ENCODE results near the gene ZNF837.
"Not testable (repeated sequence)": the region's sequence is repeated elsewhere in the genome, so short reads cannot be mapped to it uniquely, and the experiment has no call there.

Gene ZNF837

DNA sequence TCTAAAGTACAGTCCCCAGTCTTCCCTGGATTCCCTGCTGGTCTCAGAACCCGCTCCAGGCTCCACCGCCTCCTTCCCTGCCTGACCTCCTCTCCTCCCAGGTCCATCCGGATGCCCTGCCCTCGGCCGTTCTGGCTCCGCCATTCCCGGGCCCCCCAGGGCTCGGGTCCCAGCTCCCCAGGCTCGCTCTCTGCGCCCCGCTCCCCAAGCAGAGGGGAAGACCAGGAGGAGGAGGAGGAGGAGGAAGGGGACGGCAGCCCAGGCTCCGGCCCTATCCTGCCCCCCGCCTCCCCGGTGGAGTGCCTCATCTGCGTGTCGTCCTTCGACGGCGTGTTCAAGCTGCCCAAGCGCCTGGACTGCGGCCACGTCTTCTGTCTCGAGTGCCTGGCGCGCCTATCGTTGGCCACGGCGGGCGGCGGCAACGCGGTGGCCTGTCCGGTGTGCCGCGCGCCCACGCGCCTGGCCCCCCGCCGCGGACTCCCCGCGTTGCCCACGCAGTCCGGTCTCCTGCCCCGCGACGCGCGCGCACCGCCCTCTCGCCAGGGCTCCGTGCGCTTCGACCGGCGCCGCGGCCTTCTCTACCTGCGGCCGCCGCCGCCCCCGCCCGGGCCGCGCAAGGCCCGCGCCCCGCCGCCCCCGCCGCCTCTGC, 15.3 kb upstream of the ZNF837 start:
- DNase-seq: no peak

DNA sequence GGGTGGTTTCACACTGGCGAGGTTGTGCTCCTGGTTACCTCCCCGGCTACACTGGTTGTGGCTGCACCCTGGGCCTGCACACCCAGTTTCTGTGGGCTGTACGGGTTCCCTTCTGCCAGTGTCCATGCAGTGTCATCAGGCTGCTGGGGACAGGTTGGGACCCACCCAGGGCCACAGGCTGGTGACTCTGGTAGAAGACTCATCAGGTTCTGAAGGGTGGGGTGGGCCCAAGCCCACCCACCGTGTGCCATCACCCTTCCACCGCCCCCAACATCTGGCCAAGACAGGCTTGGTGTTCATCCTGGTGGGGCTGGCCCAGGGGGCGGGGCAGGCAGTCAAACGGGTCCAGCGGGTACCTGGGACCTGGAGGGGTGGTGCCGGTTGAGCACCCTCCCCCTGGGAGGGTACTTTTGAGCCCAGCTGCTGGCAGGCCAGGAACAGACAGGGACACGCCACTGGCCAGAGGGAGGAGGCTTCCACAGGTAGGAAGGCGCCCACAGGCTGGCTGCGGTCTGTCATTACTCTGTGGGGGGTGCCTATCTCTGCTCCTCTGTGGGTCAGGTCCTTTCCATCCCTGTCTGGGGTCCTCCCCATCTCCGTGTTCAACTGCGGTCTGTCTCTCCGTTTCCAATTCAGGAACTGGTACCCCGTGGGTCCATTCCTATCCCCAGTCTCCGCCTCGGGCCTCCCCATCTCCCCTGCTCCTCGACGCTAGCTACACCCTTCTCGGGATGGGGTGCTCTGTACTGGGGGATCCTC, 14.6 kb upstream of the ZNF837 start, which contains the start of gene RNF225:
Gene RNF225 (plus strand): TSS at position 437 of the 759 bp plus-strand sequence. CDS start 434 bp downstream, outside the sequence.
- no peak for DNase-seq

- no peak for DNase-seq
These were observed 14.0 kb upstream of the ZNF837 start for GRCh38 chr19:58394821-58395219.

DNA sequence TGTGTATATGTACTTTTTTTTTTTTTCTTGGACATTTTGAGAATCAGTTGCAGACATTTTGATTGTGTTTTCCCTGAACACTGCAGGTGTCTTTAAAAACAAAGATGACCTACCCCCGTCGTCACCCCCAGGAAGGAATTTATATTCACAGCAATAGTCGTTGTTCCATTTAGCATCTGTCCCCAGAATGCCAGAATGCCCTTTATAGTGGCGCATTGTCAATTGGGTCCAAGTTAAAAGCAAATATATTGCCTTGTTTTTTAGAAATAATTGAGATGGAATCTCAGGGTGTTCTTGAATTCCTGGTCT, 12.8 kb upstream of the ZNF837 start:
- no peak for DNase-seq

GRCh38 chr19:58392945-58393724, 12.3 kb upstream of the ZNF837 start:
- DNase-seq: no peak

- DNase-seq: no peak
These were observed 7.3 kb upstream of the ZNF837 start for GRCh38 chr19:58388175-58388526.

DNA sequence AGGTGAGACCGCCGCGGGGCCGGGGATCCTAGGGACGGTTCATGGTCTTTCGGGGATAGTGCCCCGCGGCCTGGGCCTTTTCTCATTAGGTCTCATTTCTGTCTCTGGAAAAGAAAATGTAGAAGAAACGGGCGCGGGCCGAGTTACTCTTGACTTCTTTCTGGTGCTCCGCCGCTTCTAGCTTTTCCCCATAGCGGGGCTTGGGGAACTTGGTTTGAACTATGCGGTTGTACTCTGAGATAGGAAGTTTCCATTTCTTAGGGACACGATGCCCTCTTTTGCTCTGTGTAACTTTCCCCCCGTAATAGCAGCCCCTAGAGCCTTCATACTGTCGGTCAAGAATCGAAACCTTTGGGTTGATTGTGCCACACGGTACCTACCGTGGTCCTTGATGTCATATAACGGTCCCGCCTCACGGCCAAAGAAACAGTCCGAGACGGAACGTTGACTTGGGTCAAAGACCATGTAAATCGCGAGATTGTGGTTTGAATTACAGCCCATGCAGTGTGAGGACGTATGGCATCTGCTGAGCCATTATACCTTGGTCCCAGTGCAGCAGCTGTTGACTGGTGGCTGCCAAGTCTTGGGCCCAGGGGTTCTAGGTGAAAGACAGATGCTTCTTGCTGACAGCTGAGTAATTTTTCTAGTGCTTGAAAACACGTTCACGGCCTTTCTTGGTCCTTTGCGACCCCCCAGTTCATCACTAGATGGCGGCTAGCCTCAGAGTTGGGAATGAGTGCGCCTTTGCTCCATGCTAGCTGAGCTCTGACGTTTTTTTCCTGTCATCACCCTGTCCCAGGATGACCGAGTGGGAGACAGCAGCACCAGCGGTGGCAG, 6.7 kb upstream of the ZNF837 start:
- peak; percentile 54 for DNase-seq

DNA sequence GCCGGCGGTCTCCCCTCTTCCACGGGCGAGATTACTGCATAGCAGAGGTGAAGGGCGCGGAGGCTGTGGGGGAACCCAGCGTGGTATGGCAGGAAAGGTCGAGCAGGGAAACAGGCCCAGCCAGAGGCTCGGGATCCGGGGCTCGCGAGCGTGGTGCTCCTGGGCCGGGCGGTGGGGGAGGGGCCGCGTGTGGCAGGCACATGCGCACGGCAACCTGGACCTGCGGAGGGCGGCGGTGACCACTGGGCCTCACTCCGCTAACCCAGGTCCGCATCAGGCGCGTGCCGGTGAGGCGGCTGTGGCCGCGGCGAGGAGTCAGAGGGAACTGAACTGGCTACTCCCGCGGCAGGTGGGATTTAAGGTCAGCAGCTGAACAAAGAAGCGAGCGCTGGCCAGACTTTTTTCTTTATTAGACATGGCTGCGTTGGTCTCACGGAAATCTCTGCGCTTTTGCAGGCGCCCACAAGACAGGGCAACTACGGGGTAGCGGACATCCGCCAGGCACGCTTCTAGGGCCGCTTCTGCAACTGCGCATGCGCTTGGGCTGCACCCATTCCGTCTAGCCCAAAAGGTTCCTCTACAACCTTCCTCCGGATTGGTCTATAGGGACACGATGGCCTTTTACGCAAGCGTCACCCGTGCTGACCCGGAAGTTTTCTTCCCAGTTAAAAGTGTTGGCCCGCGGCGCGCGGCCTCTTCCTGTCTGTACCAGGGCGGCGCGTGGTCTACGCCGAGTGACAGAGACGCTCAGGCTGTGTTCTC, 5.9 kb upstream of the ZNF837 start, which contains the start of gene RPS5:
Gene RPS5 (plus strand): TSS at position 694 of the 762 bp plus-strand sequence. CDS start 869 bp downstream, outside the sequence.
- peak; percentile 99 for DNase-seq

DNA sequence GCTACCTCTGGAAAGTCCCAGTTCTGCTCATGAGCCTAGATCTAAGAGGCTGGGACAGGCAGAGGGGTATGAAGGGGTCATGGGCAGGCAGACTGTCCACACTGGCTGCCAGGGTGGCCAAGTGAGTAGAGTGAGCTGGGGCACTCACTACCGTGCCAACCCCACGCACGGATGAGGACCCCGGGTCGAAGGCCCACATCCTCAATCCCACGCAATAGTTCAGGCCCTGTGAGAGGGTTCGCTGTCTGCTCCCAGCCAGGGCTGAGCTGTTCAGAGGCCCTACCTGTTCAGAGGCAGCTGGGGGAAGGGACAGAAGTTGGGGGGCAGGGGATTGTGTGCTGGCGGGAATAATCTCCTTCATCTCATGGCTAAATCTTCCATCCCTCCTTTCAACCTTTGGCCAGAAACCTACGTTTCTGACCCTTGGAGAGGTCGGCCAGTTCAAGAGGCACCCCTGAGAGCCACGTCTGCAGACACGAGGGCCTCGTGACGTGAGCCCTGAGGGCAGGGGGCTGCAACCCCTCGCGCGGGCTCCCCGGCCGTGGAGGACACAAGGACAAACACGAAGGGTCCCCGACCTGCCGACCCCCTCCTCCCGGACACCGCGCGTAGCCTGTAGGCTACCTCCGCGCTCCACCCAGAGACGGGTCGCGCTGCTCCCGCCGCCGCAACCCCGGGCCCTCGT, 5.2 kb upstream of the ZNF837 start:
- DNase-seq: peak; percentile 52

- DNase-seq: no peak
These were observed 4.6 kb upstream of the ZNF837 start for GRCh38 chr19:58385313-58385890.

- no peak for DNase-seq
These were observed 2.3 kb upstream of the ZNF837 start for GRCh38 chr19:58382997-58383603.

- DNase-seq: peak; percentile 62
These were observed 806 bp upstream of the ZNF837 start for GRCh38 chr19:58381460-58382212.

GRCh38 chr19:58380037-58380661, 681 bp downstream of the ZNF837 start:
- DNase-seq: no peak

- DNase-seq: no peak
These were observed 1.6 kb downstream of the ZNF837 start for GRCh38 chr19:58379246-58379645.

DNA sequence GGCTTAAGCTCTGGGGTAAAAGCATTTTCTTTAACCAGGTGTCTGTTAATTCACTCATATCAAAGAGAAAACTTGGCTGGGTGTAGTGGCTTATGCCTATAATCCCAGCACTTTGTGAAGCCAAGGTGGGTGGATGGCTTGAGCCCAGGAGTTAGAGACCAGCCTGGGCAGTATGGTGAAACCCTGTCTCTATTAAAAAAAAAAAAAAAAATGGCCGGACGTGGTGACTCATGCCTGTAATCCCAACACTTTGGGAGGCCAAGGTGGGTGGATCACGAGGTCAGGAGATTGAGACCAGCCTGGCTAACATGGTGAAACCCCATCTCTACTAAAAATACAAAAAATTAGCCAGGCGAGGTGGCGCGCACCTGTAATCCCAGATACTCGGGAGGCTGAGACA, 4.1 kb downstream of the ZNF837 start:
- DNase-seq: not testable (repeated sequence)

- no peak for DNase-seq
These were observed 6.6 kb downstream of the ZNF837 start for GRCh38 chr19:58374200-58374599.

- peak; percentile 18 for DNase-seq
These were observed 8.3 kb downstream of the ZNF837 start for GRCh38 chr19:58372311-58373133.

Data from OCI-M1 (cell line).